ELF-1 (cell line): Measurements from ENCODE around the gene MINK1.
"Not testable (repeated sequence)": the region's sequence is repeated elsewhere in the genome, so short reads cannot be mapped to it uniquely, and the experiment has no call there.

ENCODE experiments used
- DNase-seq: peaks from one replicate; pipeline ENCODE4 v3.0.0-alpha.2; 2016; ENCODE audit warnings: low read depth, low spot score

MINK1 gene

DNA sequence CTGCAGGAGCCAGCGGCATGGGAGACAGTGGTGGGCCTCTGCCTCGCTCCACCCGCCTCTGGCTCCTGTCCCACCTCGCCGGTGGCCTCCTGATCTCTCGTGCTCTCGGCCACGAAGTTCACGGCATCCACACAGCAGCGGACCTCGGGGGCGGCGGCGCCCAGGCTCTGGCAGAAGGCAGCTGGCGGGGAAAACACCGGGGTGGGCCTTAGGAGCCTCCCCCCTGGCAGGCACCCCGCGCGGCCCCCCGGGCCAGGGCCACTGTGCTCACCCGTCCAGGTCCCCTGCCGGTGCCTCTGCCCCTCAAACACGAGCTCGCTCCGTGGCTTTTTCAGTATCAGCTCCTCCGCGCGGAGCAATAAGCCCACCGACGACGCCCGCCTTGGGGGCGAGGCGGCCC is 65.8 kb downstream of the MINK1 start:
- no peak for DNase-seq

DNA sequence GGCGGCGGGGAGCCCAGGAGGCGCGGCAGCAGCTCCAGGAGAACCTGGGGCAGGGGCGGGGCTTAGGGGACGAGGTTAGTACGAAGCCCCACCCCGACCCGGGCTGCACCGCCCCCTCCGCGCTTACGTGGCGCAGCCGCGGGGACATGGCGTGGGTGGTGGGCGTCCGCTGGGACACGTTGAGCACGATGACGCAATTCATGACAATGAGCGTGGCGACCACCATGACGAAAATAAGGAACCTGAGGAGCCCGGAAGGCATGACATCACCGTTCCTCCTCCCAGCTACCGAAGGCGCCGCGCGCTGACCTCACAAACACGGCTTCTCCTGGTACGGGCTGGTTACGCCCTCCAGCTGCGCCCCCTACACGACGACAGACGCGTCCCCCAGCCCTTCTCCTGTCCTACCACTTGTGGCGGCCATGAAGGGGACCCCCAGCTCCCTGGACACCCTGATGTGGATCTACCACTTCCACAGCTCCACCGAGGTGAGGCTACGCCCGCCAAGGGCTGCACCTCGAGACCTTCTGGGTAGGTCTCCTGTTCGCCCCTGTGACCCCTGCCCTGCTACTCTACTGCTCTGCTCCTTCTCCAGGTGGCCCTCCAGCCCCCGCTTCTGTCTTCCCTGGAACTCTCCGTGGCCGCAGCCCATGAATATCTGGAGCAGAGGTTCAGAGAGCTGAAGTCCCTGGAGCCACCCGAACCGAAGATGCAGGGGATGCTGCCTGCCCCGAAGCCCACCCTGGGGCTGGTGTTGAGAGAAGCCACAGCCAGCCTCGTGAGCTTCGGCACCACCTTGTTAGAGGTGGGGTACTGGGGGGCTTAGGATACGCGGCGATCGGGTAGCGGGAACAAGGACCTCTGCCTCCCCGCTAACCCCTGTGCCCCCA is 66.4 kb downstream of the MINK1 start, which contains the start of gene C17orf107:
C17orf107 (plus strand) TSS at position 196 of the 890 bp plus-strand sequence; CDS start at position 423, 227 bp downstream.
- DNase-seq = peak; percentile 91

GRCh38 chr17:4900231-4901107 is 67.3 kb downstream of the MINK1 start:
- DNase-seq = peak; percentile 87

- no peak for DNase-seq
Observed at GRCh38 chr17:4901108-4901647, 68.0 kb downstream of the MINK1 start.

DNA sequence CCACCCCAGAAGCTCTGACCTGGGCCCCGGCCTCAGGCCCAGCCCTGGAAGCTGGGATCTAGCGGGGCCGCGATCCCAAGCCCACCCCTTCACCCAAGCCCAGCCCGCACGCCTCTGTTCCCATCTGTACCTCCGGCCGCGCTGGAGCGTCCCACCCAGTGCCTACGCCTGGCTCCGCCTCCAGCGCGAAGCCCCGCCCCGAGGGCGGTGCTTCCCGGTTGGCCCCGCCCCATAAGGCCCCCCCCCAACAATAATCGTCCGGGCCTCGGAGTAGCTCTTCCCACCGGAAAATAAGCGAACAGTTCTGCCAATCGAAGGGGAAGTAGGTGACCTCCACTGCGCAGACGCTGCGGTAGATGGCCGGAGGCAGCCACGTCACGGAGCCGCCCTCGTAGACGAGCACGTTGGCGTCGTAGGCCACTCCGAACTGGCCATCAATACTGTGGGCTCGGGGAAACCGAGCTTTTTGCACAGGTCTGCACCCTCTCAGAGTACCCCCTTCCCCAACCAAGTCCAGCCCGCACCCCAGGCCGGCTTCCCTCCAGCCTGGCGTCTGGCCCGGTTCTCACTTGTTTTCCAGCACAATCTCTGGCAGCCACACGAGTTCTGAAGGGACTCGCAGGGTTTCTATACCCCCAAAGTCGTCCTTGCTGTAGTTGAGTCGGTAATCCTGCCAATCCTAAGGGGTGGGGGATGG is 68.7 kb downstream of the MINK1 start:
- peak; percentile 68 for DNase-seq

DNA sequence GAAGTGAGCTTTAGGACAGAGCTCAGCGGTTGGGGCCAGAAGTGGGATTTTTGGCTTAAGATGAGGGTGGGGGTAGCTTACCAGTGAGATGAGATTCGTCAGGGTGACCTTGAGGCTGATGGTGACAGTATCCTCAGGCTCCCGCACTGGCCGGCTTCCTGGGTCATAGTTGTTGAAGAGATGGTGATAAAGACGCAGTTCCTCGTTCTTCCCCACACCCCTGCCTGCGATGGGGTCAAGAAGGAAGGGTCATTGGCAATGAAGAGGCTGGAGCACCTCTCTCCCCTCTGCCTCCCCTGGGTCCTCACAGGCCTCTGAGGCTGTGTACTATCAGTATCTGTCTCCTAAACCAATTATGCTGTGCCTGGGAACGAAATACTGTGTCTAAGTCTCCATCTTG is 69.4 kb downstream of the MINK1 start:
- DNase-seq = no peak

- peak; percentile 78 for DNase-seq
Observed at GRCh38 chr17:4903051-4903818, 70.1 kb downstream of the MINK1 start, which contains the start of gene CHRNE. TSS of gene CHRNE (minus strand) at chr17:4903098. CDS start at chr17:4903063, 35 bp downstream.

- not testable (repeated sequence) for DNase-seq
Observed at GRCh38 chr17:4906642-4907041, 73.5 kb downstream of the MINK1 start.

GRCh38 chr17:4908301-4908700 is 75.2 kb downstream of the MINK1 start:
- peak; percentile 94 for DNase-seq

- peak; percentile 99 for DNase-seq
Observed at GRCh38 chr17:4908711-4909496, 75.8 kb downstream of the MINK1 start.

DNA sequence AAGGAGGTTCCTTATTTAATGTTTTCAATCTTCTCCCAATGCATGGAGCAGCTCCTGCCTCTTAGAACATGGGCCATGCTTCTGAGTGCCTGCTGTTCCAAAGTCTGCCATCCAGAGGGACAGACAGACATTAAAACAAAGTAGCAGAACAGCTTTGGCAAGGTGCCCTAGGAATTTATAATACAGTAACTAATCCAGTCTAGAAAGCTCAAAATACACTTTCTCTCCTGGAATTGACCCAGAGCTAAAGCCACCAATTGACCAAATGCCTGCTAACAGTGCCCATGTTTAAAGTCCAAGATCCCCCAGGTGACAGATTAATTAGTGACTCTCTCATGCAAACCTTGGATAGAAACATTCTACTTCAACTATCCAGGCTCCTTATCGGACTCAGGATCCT is 80.9 kb downstream of the MINK1 start:
- no peak for DNase-seq

GRCh38 chr17:4914551-4914950 is 81.4 kb downstream of the MINK1 start:
- not testable (repeated sequence) for DNase-seq

- peak; percentile 58 for DNase-seq
Observed at GRCh38 chr17:4919511-4920047, 86.4 kb downstream of the MINK1 start.

- DNase-seq = peak; percentile 36
Observed at GRCh38 chr17:4920351-4921048, 87.4 kb downstream of the MINK1 start.

DNA sequence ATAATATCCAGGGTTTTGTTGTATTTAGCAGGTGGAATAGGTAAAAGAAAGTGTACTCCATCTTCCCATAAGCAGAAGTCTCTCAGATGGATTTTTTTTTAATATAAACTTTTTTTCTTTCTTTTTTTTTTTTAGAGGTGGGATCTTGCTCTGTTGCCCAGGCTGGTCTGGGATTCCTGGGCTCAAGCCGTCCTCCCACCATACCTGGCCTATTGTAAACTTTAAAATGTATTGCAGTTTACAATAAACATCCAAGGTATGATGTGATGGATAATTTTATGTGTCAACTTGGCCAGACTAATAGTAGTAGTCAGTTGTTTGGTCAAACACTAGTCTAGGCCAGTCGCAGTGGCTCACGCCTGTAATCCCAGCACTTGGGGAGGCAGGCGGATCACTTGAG is 88.2 kb downstream of the MINK1 start:
- DNase-seq = no peak

GRCh38 chr17:4926577-4927335 is 93.6 kb downstream of the MINK1 start:
- not testable (repeated sequence) for DNase-seq

- DNase-seq = no peak
Observed at GRCh38 chr17:4928881-4929280, 95.7 kb downstream of the MINK1 start.

DNA sequence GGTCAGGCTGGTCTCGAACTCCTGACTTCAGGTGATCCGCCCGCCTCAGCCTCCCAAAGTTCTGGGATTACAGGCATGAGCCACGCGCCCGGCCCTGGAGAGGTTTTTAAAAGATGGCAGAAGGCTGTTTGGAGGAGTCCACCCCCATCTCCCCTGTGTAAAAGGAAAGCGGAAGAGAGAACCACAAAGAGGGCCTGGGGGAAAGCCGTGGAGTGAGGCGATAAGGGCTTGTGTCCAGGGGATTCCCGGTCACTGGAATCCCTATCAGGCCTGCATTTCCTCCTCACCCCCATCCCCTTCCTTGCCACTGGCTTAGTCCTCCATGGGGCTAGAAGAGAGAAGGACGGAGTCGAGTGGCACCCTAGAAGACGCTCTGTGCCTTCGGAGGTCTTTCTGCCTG is 98.8 kb downstream of the MINK1 start, which contains the start of gene GP1BA:
GP1BA (plus strand) TSS at position 315 of the 400 bp plus-strand sequence. CDS start 328 bp downstream, outside the sequence.
- no peak for DNase-seq
